Endodermal cell (in vitro differentiated cells): ENCODE results near the gene SMCP. TPM values are rescaled to one million over a fixed set of nuclear protein-coding genes. Genes with fewer than 3 reads are reported as not detected.

ENCODE experiments used
- DNase-seq: peaks from one replicate; pipeline ENCODE4 v3.0.0-alpha.2; 2017
- H3K27ac ChIP-seq: 2 replicates; pipeline ENCODE4 v1.5.1; 2013; ENCODE audit warnings: mild to moderate bottlenecking, low read depth, low read length, moderate library complexity
- H3K27me3 ChIP-seq: 2 replicates; pipeline ENCODE4 v1.6.1; 2013; ENCODE audit warnings: mild to moderate bottlenecking, low read length, moderate library complexity; ENCODE audit not compliant: insufficient read depth, control insufficient read depth, poor library complexity, severe bottlenecking
- H3K36me3 ChIP-seq: 2 replicates; pipeline ENCODE4 v1.7.0; 2013; ENCODE audit warnings: mild to moderate bottlenecking, low read length, moderate library complexity; ENCODE audit not compliant: control insufficient read depth, insufficient read depth
- H3K4me1 ChIP-seq: one replicate; pipeline ENCODE4 v1.7.0; 2013; ENCODE audit warnings: low read length; ENCODE audit not compliant: control insufficient read depth, insufficient read depth
- H3K4me3 ChIP-seq: 2 replicates; pipeline ENCODE4 v1.5.1; 2013; ENCODE audit warnings: mild to moderate bottlenecking, low read length, moderate library complexity
- H3K9ac ChIP-seq: 2 replicates; pipeline ENCODE4 v1.6.1; 2013; ENCODE audit warnings: mild to moderate bottlenecking, low read length, moderate library complexity; ENCODE audit not compliant: poor library complexity, severe bottlenecking; ENCODE audit errors: extremely low read depth
- H3K9me3 ChIP-seq: 2 replicates; pipeline ENCODE4 v1.6.1; 2013; ENCODE audit warnings: mild to moderate bottlenecking, low read length, moderate library complexity; ENCODE audit not compliant: control insufficient read depth
- H3K27ac Mint-ChIP-seq: 2 replicates; pipeline ENCODE4 v1.8.0; 2020; ENCODE audit warnings: mixed read lengths
- H3K27me3 Mint-ChIP-seq: 2 replicates; pipeline ENCODE4 v1.8.0; 2021; ENCODE audit warnings: mild to moderate bottlenecking, mixed read lengths; ENCODE audit not compliant: insufficient read depth
- H3K36me3 Mint-ChIP-seq: 2 replicates; pipeline ENCODE4 v1.8.0; 2020; ENCODE audit warnings: low read depth, mixed read lengths
- H3K4me1 Mint-ChIP-seq: 2 replicates; pipeline ENCODE4 v1.8.0; 2020; ENCODE audit warnings: mixed read lengths
- H3K4me3 Mint-ChIP-seq: 2 replicates; pipeline ENCODE4 v1.8.0; 2020; ENCODE audit warnings: mild to moderate bottlenecking, moderate library complexity, mixed read lengths
- H3K9me3 Mint-ChIP-seq: 2 replicates; pipeline ENCODE4 v1.8.0; 2020; ENCODE audit warnings: mild to moderate bottlenecking, mixed read lengths
- WGBS, 2 experiments: methylation state at CpG; one replicate each; pipeline versions ENCODE4 v1.1.5 to v1.1.7; 2013; ENCODE audit warnings: missing lambda C conversion rate in 2 of 2, mixed read lengths in 1 of 2; ENCODE audit not compliant: insufficient coverage in 1 of 2, insufficient read length in 1 of 2; 5-methylcytosine and 5-hydroxymethylcytosine counted together
- total RNA-seq, 2 donors: library from RNA; stranded (reverse); fragmentation: NEBNext Ultra II Directional in 1 of 2; extraction: Animal tissue kit (Norgen Biotek cat#: 25700) in 1 of 2; gene quantifications; 2 replicates in 1 of 2; 3 replicates in 1 of 2; pipeline ENCODE4 v1.2.1, GENCODE V29; 2021
- TF ChIP-seq, protein P1 (sequence below): fragments of 200-600 bp; sonication (generic); conservative IDR thresholded peaks from 2 replicates; pipeline ENCODE4 v1.5.0; 2021; ENCODE audit warnings: antibody characterized with exemption, mild to moderate bottlenecking

The SMCP gene
- total RNA-seq, 2 donors from 2014 or later: not detected

DNA sequence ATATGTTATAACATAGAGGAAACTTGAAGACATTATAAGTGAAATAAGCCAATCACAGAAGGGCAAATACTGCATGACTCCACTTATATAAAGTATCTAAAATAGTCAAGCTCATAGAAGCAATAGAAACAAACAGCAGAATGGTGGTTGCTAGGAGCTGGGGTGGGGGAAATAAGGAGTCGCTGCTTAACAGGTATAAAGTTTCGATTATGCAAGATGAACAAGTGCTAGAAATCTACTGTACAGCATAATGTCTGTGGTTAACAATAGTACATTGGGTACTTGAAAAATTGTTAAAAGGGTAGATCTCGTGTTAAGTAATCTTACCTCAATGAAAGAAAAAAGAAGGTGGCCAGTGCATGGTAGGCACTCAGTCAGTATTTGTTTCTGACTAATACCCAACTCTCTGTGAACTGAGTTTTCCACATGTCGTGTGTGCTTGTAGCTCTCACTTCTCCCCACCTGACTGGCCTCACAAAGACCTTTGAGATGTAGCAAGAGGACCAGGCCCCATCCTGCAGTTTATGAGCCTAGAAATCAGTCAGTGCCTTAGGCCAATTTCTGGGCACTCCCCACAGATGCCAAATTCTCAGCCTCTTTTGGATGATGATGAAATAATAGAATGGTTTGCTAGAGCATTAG is 54.2 kb downstream of the SMCP start:
- TF ChIP-seq, protein P1, sequence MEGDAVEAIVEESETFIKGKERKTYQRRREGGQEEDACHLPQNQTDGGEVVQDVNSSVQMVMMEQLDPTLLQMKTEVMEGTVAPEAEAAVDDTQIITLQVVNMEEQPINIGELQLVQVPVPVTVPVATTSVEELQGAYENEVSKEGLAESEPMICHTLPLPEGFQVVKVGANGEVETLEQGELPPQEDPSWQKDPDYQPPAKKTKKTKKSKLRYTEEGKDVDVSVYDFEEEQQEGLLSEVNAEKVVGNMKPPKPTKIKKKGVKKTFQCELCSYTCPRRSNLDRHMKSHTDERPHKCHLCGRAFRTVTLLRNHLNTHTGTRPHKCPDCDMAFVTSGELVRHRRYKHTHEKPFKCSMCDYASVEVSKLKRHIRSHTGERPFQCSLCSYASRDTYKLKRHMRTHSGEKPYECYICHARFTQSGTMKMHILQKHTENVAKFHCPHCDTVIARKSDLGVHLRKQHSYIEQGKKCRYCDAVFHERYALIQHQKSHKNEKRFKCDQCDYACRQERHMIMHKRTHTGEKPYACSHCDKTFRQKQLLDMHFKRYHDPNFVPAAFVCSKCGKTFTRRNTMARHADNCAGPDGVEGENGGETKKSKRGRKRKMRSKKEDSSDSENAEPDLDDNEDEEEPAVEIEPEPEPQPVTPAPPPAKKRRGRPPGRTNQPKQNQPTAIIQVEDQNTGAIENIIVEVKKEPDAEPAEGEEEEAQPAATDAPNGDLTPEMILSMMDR: no peak
- no peaks in the 10 kb centered on the region for H3K36me3 Mint-ChIP-seq
- Histone ChIP-seq H3K4me1 (no peaks in the 10 kb centered on the region), H3K36me3 (no peaks in the 10 kb centered on the region), H3K4me3 (no peak overlapping the region), H3K27me3 (no peaks in the 10 kb centered on the region), H3K27ac (no peak overlapping the region), H3K9ac (no peak overlapping the region), H3K9me3 (peaks cover 36% of the 10 kb centered on the region)
- WGBS, 2 experiments: 59 to 80% methylated on average over 3 to 4 of the region's 4 CpGs
- H3K27ac Mint-ChIP-seq: no peak overlapping the region
- no peaks in the 10 kb centered on the region for H3K4me1 Mint-ChIP-seq
- H3K9me3 Mint-ChIP-seq: peaks cover 70% of the 10 kb centered on the region
- no peaks in the 10 kb centered on the region for H3K27me3 Mint-ChIP-seq
- no peak overlapping the region for H3K4me3 Mint-ChIP-seq
- no peak for DNase-seq

DNA sequence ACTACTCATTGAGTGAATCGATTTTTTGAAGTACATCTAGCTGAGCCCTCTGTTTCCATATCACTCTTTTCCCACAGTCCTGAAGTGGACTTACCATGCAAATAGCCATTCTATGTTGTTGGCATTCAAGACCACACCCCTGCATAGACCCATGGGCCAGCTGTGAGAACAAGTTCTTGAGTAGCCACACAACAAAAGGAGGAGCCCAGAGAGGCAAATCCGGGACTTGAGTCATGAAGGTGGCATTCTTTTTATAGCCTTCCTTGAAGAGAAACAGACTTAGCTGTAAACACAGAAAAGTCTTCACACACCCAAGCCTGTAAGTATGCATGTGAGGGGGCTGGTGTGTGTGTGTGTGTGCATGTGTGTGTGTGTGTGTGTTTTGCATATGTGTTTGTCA is 55.1 kb downstream of the SMCP start:
- Mint-ChIP-seq H3K4me1 (no peaks in the 10 kb centered on the region), H3K36me3 (no peaks in the 10 kb centered on the region), H3K27me3 (no peaks in the 10 kb centered on the region), H3K27ac (no peak overlapping the region), H3K9me3 (peaks cover 68% of the 10 kb centered on the region), H3K4me3 (no peak overlapping the region)
- peaks cover 34% of the 10 kb centered on the region for H3K9me3 ChIP-seq
- TF ChIP-seq, protein P1: no peak
- H3K27ac ChIP-seq: no peak overlapping the region
- no peak for DNase-seq
- H3K36me3 ChIP-seq: no peaks in the 10 kb centered on the region
- no peaks in the 10 kb centered on the region for H3K27me3 ChIP-seq
- no peak overlapping the region for H3K4me3 ChIP-seq
- WGBS, 2 experiments: 56 to 69% methylated on average over 2 of the region's 2 CpGs
- no peak overlapping the region for H3K9ac ChIP-seq
- H3K4me1 ChIP-seq: no peaks in the 10 kb centered on the region

Other genes with a start within 250 kb of the SMCP start
- not detected for gene LCE2D, start 214.9 kb upstream of the SMCP start, total RNA-seq
- gene LCE2C, start 203.0 kb upstream of the SMCP start, total RNA-seq: not detected
- gene LCE2B, start 192.2 kb upstream of the SMCP start, total RNA-seq: not detected
- not detected for gene LCE2A, start 180.0 kb upstream of the SMCP start, total RNA-seq
- gene LCE4A, start 170.2 kb upstream of the SMCP start, total RNA-seq: not detected
- gene KPRP, start 120.3 kb upstream of the SMCP start, total RNA-seq: not detected
- gene LCE1F, start 103.2 kb upstream of the SMCP start, total RNA-seq: not detected
- not detected for gene LCE1E, start 92.1 kb upstream of the SMCP start, total RNA-seq
- not detected for gene LCE1D, start 81.6 kb upstream of the SMCP start, total RNA-seq
- not detected for gene LCE1C, start 71.7 kb upstream of the SMCP start, total RNA-seq
- gene LCE1B, start 66.4 kb upstream of the SMCP start, total RNA-seq: not detected
- gene LCE1A, start 50.8 kb upstream of the SMCP start, total RNA-seq: not detected
- gene LCE6A, start 35.5 kb upstream of the SMCP start, total RNA-seq: not detected
- gene LCE7A, start 18.3 kb upstream of the SMCP start, total RNA-seq: not detected
- not detected for gene IVL, start 30.2 kb downstream of the SMCP start, total RNA-seq
- not detected for gene SPRR5, start 68.9 kb downstream of the SMCP start, total RNA-seq
- not detected for gene SPRR4, start 92.3 kb downstream of the SMCP start, total RNA-seq
- gene SPRR1A, start 105.8 kb downstream of the SMCP start, total RNA-seq: not detected
- gene SPRR3, start 123.4 kb downstream of the SMCP start, total RNA-seq: not detected
- gene SPRR1B, start 152.9 kb downstream of the SMCP start, total RNA-seq: not detected
- under 1 TPM in 1 of 2 donors, not detected in 1; 0.42 TPM for gene SPRR2D, start 162.8 kb downstream of the SMCP start, total RNA-seq
- gene SPRR2A, start 179.2 kb downstream of the SMCP start, total RNA-seq: not detected
- not detected for gene SPRR2B, start 193.3 kb downstream of the SMCP start, total RNA-seq
- gene SPRR2E, start 216.2 kb downstream of the SMCP start, total RNA-seq: not detected
- not detected for gene SPRR2F, start 235.2 kb downstream of the SMCP start, total RNA-seq